ENCODE measurements around the gene EPB41L4B. TPM values are rescaled to one million over a fixed set of nuclear protein-coding genes. Genes with fewer than 3 reads are reported as not detected.

Gene EPB41L4B
- total and polyA plus RNA-seq, 8 donors: 36.8 to 122 (median 93.3) TPM

- Histone ChIP-seq H3K27ac (no peak overlapping the region), H3K36me3 (no peaks in the 10 kb centered on the region), H3K27me3 (no peaks in the 10 kb centered on the region), H3K4me3 (no peak overlapping the region), H3K4me1 (no peaks in the 10 kb centered on the region), H3K9me3 (no peaks in the 10 kb centered on the region)
- no peak for DNase-seq
- intact Hi-C loops (cut with DNase I): no loop called here
- WGBS, 2 donors: 73 to 75% methylated on average over 8 of the region's 8 CpGs
- FAIRE-seq: no peak
- TF ChIP-seq CTCF (IDR thresholded peaks at IDR 0.05): no peak
- ATAC-seq: no peak
These were observed 144.5 kb downstream of the EPB41L4B start for GRCh38 chr9:109176386-109176785.

GRCh38 chr9:109172935-109173334 lies 147.9 kb downstream of the EPB41L4B start:
- FAIRE-seq: no peak

GRCh38 chr9:109171926-109172325 lies 148.9 kb downstream of the EPB41L4B start:
- 83 to 90% methylated on average over 3 of the region's 3 CpGs for WGBS, 2 donors
- no peak overlapping the region for H3K4me3 ChIP-seq
- H3K27me3 ChIP-seq: no peaks in the 10 kb centered on the region
- no peak for TF ChIP-seq CTCF (IDR thresholded peaks at IDR 0.05)
- no peaks in the 10 kb centered on the region for H3K9me3 ChIP-seq
- no peak for DNase-seq
- no peaks in the 10 kb centered on the region for H3K36me3 ChIP-seq
- intact Hi-C loops (cut with DNase I): no loop called here
- no peak overlapping the region for H3K27ac ChIP-seq
- no peak for ATAC-seq
- H3K4me1 ChIP-seq: no peaks in the 10 kb centered on the region
- FAIRE-seq: no peak

More at GRCh38 chr9:109172935-109173334, 147.9 kb downstream of the EPB41L4B start:
- Histone ChIP-seq H3K4me1 (no peaks in the 10 kb centered on the region), H3K27me3 (no peaks in the 10 kb centered on the region), H3K27ac (no peak overlapping the region), H3K4me3 (no peak overlapping the region), H3K9me3 (no peaks in the 10 kb centered on the region), H3K36me3 (no peaks in the 10 kb centered on the region)
- no peak for ATAC-seq
- no peak for DNase-seq
- 52 to 64% methylated on average over 1 of the region's 1 CpG for WGBS, 2 donors
- intact Hi-C loops (cut with DNase I): no loop called here
- TF ChIP-seq CTCF (IDR thresholded peaks at IDR 0.05): no peak

GRCh38 chr9:109168170-109168569 lies 152.7 kb downstream of the EPB41L4B start:
- no peak overlapping the region for H3K27ac ChIP-seq
- intact Hi-C loops (cut with DNase I): no loop called here
- no peak for ATAC-seq
- no peaks in the 10 kb centered on the region for H3K27me3 ChIP-seq
- no peaks in the 10 kb centered on the region for H3K36me3 ChIP-seq
- TF ChIP-seq CTCF (IDR thresholded peaks at IDR 0.05): no peak
- H3K4me1 ChIP-seq: no peaks in the 10 kb centered on the region
- H3K9me3 ChIP-seq: no peaks in the 10 kb centered on the region
- DNase-seq: no peak
- H3K4me3 ChIP-seq: no peak overlapping the region
- no peak for FAIRE-seq

- H3K4me1 ChIP-seq: no peaks in the 10 kb centered on the region
- peak in 1 of 4 donors; percentile 51 for ATAC-seq
- H3K36me3 ChIP-seq: no peaks in the 10 kb centered on the region
- no peak for FAIRE-seq
- no peak overlapping the region for H3K27ac ChIP-seq
- no peak overlapping the region for H3K4me3 ChIP-seq
- no peaks in the 10 kb centered on the region for H3K9me3 ChIP-seq
- 91 to 95% methylated on average over 5 of the region's 5 CpGs for WGBS, 2 donors
- H3K27me3 ChIP-seq: no peaks in the 10 kb centered on the region
- TF ChIP-seq CTCF (IDR thresholded peaks at IDR 0.05): no peak
- intact Hi-C loops (cut with DNase I): no loop called here
- DNase-seq: no peak
These were observed 153.1 kb downstream of the EPB41L4B start for GRCh38 chr9:109167716-109168115.
